Activated T-cell treated with anti-CD3 and anti-CD28 coated beads, Interleukin-2, amount 50 U/mL, for 24 hours (primary cell): ENCODE measurements around the gene AHCYL2.
"Not testable (repeated sequence)": the region's sequence is repeated elsewhere in the genome, so short reads cannot be mapped to it uniquely, and the experiment has no call there.

Experiments used
- DNase-seq: peaks from one replicate; pipeline ENCODE4 v3.0.0-alpha.2; 2020
- H3K27ac Mint-ChIP-seq: 2 replicates; pipeline ENCODE4 v1.8.0; 2020; ENCODE audit warnings: mild to moderate bottlenecking, mixed read lengths
- H3K27me3 Mint-ChIP-seq: 2 replicates; pipeline ENCODE4 v1.8.0; 2020; ENCODE audit warnings: mixed read lengths
- H3K36me3 Mint-ChIP-seq: 2 replicates; pipeline ENCODE4 v1.8.0; 2020; ENCODE audit warnings: low read depth, mixed read lengths
- H3K4me1 Mint-ChIP-seq: 2 replicates; pipeline ENCODE4 v1.8.0; 2020; ENCODE audit warnings: low read depth, mixed read lengths
- H3K4me3 Mint-ChIP-seq: 2 replicates; pipeline ENCODE4 v1.8.0; 2020; ENCODE audit warnings: mild to moderate bottlenecking, moderate library complexity, mixed read lengths
- H3K9me3 Mint-ChIP-seq: 2 replicates; pipeline ENCODE4 v1.8.0; 2020; ENCODE audit warnings: mixed read lengths

Gene AHCYL2

GRCh38 chr7:129356176-129356575 lies 131.3 kb downstream of the AHCYL2 start:
- Mint-ChIP-seq H3K9me3 (no peaks in the 10 kb centered on the region), H3K4me1 (peaks cover 9% of the 10 kb centered on the region), H3K27ac (no peak overlapping the region), H3K36me3 (no peaks in the 10 kb centered on the region), H3K4me3 (no peak overlapping the region), H3K27me3 (no peaks in the 10 kb centered on the region)
- DNase-seq = no peak

GRCh38 chr7:129359176-129359575 lies 134.3 kb downstream of the AHCYL2 start:
- Mint-ChIP-seq H3K27me3 (no peaks in the 10 kb centered on the region), H3K36me3 (no peaks in the 10 kb centered on the region), H3K27ac (no peak overlapping the region), H3K9me3 (no peaks in the 10 kb centered on the region), H3K4me3 (no peak overlapping the region), H3K4me1 (peaks cover 7% of the 10 kb centered on the region)
- no peak for DNase-seq

- Mint-ChIP-seq H3K9me3 (no peaks in the 10 kb centered on the region), H3K4me1 (peaks cover 7% of the 10 kb centered on the region), H3K27ac (no peak overlapping the region), H3K27me3 (no peaks in the 10 kb centered on the region), H3K36me3 (no peaks in the 10 kb centered on the region), H3K4me3 (no peak overlapping the region)
- DNase-seq = no peak
Measured at GRCh38 chr7:129359638-129360037, 134.8 kb downstream of the AHCYL2 start.

GRCh38 chr7:129361771-129362170 lies 136.9 kb downstream of the AHCYL2 start:
- DNase-seq = no peak
- H3K4me3 Mint-ChIP-seq = no peak overlapping the region
- no peaks in the 10 kb centered on the region for H3K9me3 Mint-ChIP-seq
- H3K27me3 Mint-ChIP-seq = no peaks in the 10 kb centered on the region
- H3K36me3 Mint-ChIP-seq = no peaks in the 10 kb centered on the region
- H3K27ac Mint-ChIP-seq = no peak overlapping the region
- H3K4me1 Mint-ChIP-seq = peaks cover 8% of the 10 kb centered on the region

- Mint-ChIP-seq H3K27ac (no peak overlapping the region), H3K9me3 (no peaks in the 10 kb centered on the region), H3K4me3 (no peak overlapping the region), H3K4me1 (peaks cover 13% of the 10 kb centered on the region), H3K36me3 (no peaks in the 10 kb centered on the region), H3K27me3 (no peaks in the 10 kb centered on the region)
- DNase-seq = no peak
Measured at GRCh38 chr7:129362496-129362895, 137.7 kb downstream of the AHCYL2 start.

GRCh38 chr7:129367349-129367699 lies 142.5 kb downstream of the AHCYL2 start:
- Mint-ChIP-seq H3K36me3 (no peaks in the 10 kb centered on the region), H3K4me3 (no peak overlapping the region), H3K27ac (peak overlapping the region; percentile 87), H3K27me3 (no peaks in the 10 kb centered on the region), H3K9me3 (no peaks in the 10 kb centered on the region), H3K4me1 (peaks cover 33% of the 10 kb centered on the region)
- no peak for DNase-seq

GRCh38 chr7:129367700-129368388 lies 143.0 kb downstream of the AHCYL2 start:
- H3K27ac Mint-ChIP-seq = peak overlapping the region; percentile 87

GRCh38 chr7:129368389-129368986 lies 143.7 kb downstream of the AHCYL2 start:
- Mint-ChIP-seq H3K4me1 (peaks cover 38% of the 10 kb centered on the region), H3K4me3 (peak overlapping the region; percentile 37), H3K27ac (peak overlapping the region; percentile 87), H3K36me3 (no peaks in the 10 kb centered on the region), H3K27me3 (no peaks in the 10 kb centered on the region), H3K9me3 (no peaks in the 10 kb centered on the region)
- DNase-seq = no peak

More at GRCh38 chr7:129367700-129368388, 143.0 kb downstream of the AHCYL2 start:
- Mint-ChIP-seq H3K4me3 (peak overlapping the region; percentile 37), H3K4me1 (peaks cover 35% of the 10 kb centered on the region), H3K9me3 (no peaks in the 10 kb centered on the region), H3K36me3 (no peaks in the 10 kb centered on the region), H3K27me3 (no peaks in the 10 kb centered on the region)
- DNase-seq = peak; percentile 80

GRCh38 chr7:129369447-129369846 lies 144.6 kb downstream of the AHCYL2 start:
- H3K4me1 Mint-ChIP-seq = peaks cover 42% of the 10 kb centered on the region
- DNase-seq, H3K27me3 Mint-ChIP-seq, H3K36me3 Mint-ChIP-seq, H3K27ac Mint-ChIP-seq, H3K9me3 Mint-ChIP-seq, H3K4me3 Mint-ChIP-seq: not testable (repeated sequence)

- Mint-ChIP-seq H3K27ac (peak overlapping the region; percentile 50), H3K9me3 (no peaks in the 10 kb centered on the region), H3K4me1 (peaks cover 45% of the 10 kb centered on the region), H3K27me3 (no peaks in the 10 kb centered on the region), H3K36me3 (no peaks in the 10 kb centered on the region), H3K4me3 (no peak overlapping the region)
- DNase-seq = no peak
Measured at GRCh38 chr7:129370812-129371211, 146.0 kb downstream of the AHCYL2 start.

- no peaks in the 10 kb centered on the region for H3K27me3 Mint-ChIP-seq
- H3K4me1 Mint-ChIP-seq = peaks cover 47% of the 10 kb centered on the region
- no peak overlapping the region for H3K4me3 Mint-ChIP-seq
- H3K36me3 Mint-ChIP-seq = no peaks in the 10 kb centered on the region
- DNase-seq = no peak
- no peak overlapping the region for H3K27ac Mint-ChIP-seq
- H3K9me3 Mint-ChIP-seq = no peaks in the 10 kb centered on the region
Measured at GRCh38 chr7:129371487-129371886, 146.7 kb downstream of the AHCYL2 start.

- no peaks in the 10 kb centered on the region for H3K27me3 Mint-ChIP-seq
- H3K27ac Mint-ChIP-seq = peak overlapping the region; percentile 71
- no peaks in the 10 kb centered on the region for H3K36me3 Mint-ChIP-seq
- no peak for DNase-seq
- peaks cover 40% of the 10 kb centered on the region for H3K4me1 Mint-ChIP-seq
- no peaks in the 10 kb centered on the region for H3K9me3 Mint-ChIP-seq
- H3K4me3 Mint-ChIP-seq = no peak overlapping the region
Measured at GRCh38 chr7:129373651-129374428, 149.0 kb downstream of the AHCYL2 start.

GRCh38 chr7:129375141-129375938 lies 150.5 kb downstream of the AHCYL2 start:
- no peak overlapping the region for H3K27ac Mint-ChIP-seq

GRCh38 chr7:129376076-129376777 lies 151.4 kb downstream of the AHCYL2 start:
- DNase-seq = peak; percentile 40
- no peaks in the 10 kb centered on the region for H3K9me3 Mint-ChIP-seq
- H3K4me1 Mint-ChIP-seq = peaks cover 30% of the 10 kb centered on the region
- no peak overlapping the region for H3K27ac Mint-ChIP-seq
- no peaks in the 10 kb centered on the region for H3K27me3 Mint-ChIP-seq
- H3K36me3 Mint-ChIP-seq = peaks cover 10% of the 10 kb centered on the region
- H3K4me3 Mint-ChIP-seq = no peak overlapping the region

More at GRCh38 chr7:129375141-129375938, 150.5 kb downstream of the AHCYL2 start:
- Mint-ChIP-seq H3K4me1 (peaks cover 37% of the 10 kb centered on the region), H3K27me3 (no peaks in the 10 kb centered on the region), H3K9me3 (no peaks in the 10 kb centered on the region), H3K36me3 (peaks cover 6% of the 10 kb centered on the region), H3K4me3 (no peak overlapping the region)
- no peak for DNase-seq
